ENCODE results near the gene FOXF1. TPM values are rescaled to one million over a fixed set of nuclear protein-coding genes. Genes with fewer than 3 reads are reported as not detected.

The FOXF1 gene
- total and polyA plus RNA-seq, 4 donors, result 0.56 to 1.2 (median 0.89) TPM

GRCh38 chr16:86504315-86505184, 5.8 kb upstream of the FOXF1 start:
- DNase-seq (ENCODE audit: low spot score), result no peak
- no peak for TF ChIP-seq HNF4A (conservative IDR thresholded peaks at IDR 0.05)
- no peak for TF ChIP-seq RAD21 (IDR thresholded peaks at IDR 0.05)
- no peak for TF ChIP-seq YY1 (IDR thresholded peaks at IDR 0.05)
- TF ChIP-seq RXRA (IDR thresholded peaks at IDR 0.05), result no peak
- TF ChIP-seq MAX (IDR thresholded peaks at IDR 0.05), result no peak
- TF ChIP-seq GABPA (IDR thresholded peaks at IDR 0.05 in 1 of 2, conservative IDR thresholded peaks at IDR 0.05 in 1 of 2), result no peak
- Histone ChIP-seq H3K9ac (ENCODE audit: low read depth in 1 of 2, low read length in 2 of 2) (no peak overlapping the region), H3K27me3 (ENCODE audit: control insufficient read depth in 4 of 4, insufficient read depth in 4 of 4, low read length in 3 of 4) (peaks cover 14 to 31% (median 30%) of the 10 kb centered on the region in 4 donors), H3K36me3 (ENCODE audit: control insufficient read depth in 4 of 4, insufficient read depth in 3 of 4, low read depth in 1 of 4, low read length in 3 of 4) (no peaks in the 10 kb centered on the region), H3K4me3 (ENCODE audit: low read depth in 1 of 3, low read length in 3 of 3) (no peak overlapping the region), H3K9me3 (ENCODE audit: control insufficient read depth in 4 of 4, low read length in 3 of 4) (no peaks in the 10 kb centered on the region), H3K4me1 (ENCODE audit: control insufficient read depth in 4 of 4, insufficient read depth in 4 of 4, low read length in 3 of 4) (peaks cover 7 to 38% (median 18%) of the 10 kb centered on the region in 4 donors), H3K27ac (ENCODE audit: low read depth in 1 of 2, low read length in 2 of 2) (no peak overlapping the region)
- 17% methylated on average over 27 of the region's 27 CpGs for whole genome bisulfite sequencing

GRCh38 chr16:86505185-86505898, 5.0 kb upstream of the FOXF1 start:
- Histone ChIP-seq H3K4me3 (ENCODE audit: low read depth in 1 of 3, low read length in 3 of 3) (peak overlapping the region in 1 of 3 donors; percentile 36), H3K27me3 (ENCODE audit: control insufficient read depth in 4 of 4, insufficient read depth in 4 of 4, low read length in 3 of 4) (peaks cover 14 to 36% (median 27%) of the 10 kb centered on the region in 4 donors), H3K27ac (ENCODE audit: low read depth in 1 of 2, low read length in 2 of 2) (no peak overlapping the region), H3K9ac (ENCODE audit: low read depth in 1 of 2, low read length in 2 of 2) (no peak overlapping the region), H3K4me1 (ENCODE audit: control insufficient read depth in 4 of 4, insufficient read depth in 4 of 4, low read length in 3 of 4) (peaks cover 14 to 45% (median 21%) of the 10 kb centered on the region in 4 donors), H3K36me3 (ENCODE audit: control insufficient read depth in 4 of 4, insufficient read depth in 3 of 4, low read depth in 1 of 4, low read length in 3 of 4) (no peaks in the 10 kb centered on the region), H3K9me3 (ENCODE audit: control insufficient read depth in 4 of 4, low read length in 3 of 4) (no peaks in the 10 kb centered on the region)
- 3% methylated on average over 67 of the region's 67 CpGs for WGBS
- TF ChIP-seq FOXA1 (IDR thresholded peaks at IDR 0.05) (no peak), SP1 (IDR thresholded peaks at IDR 0.05) (no peak), ZBTB33 (IDR thresholded peaks at IDR 0.05) (no peak), CTCF (IDR thresholded peaks at IDR 0.05; ENCODE audit: low read depth, low read length, missing input control) (no peak), TAF1 (conservative IDR thresholded peaks at IDR 0.05) (no peak), HNF4G (IDR thresholded peaks at IDR 0.05) (no peak), NR2F2 (IDR thresholded peaks at IDR 0.05) (no peak), ATF3 (IDR thresholded peaks at IDR 0.05) (no peak), FOXA2 (IDR thresholded peaks at IDR 0.05) (no peak), HNF4A (conservative IDR thresholded peaks at IDR 0.05) (no peak), RXRA (IDR thresholded peaks at IDR 0.05) (no peak), JUND (IDR thresholded peaks at IDR 0.05) (no peak), RAD21 (IDR thresholded peaks at IDR 0.05) (no peak), YY1 (IDR thresholded peaks at IDR 0.05) (no peak), GABPA (IDR thresholded peaks at IDR 0.05 in 1 of 2, conservative IDR thresholded peaks at IDR 0.05 in 1 of 2) (no peak), REST (IDR thresholded peaks at IDR 0.05) (no peak), EGR1 (IDR thresholded peaks at IDR 0.05; ENCODE audit: low read depth in 2 of 2) (no peak), MAX (IDR thresholded peaks at IDR 0.05) (no peak)
- no peak for DNase-seq (ENCODE audit: low spot score)

Data from liver (tissue), 9 donors.